Mucosa of stomach (tissue), 1 donor: ENCODE data around the gene RYR1.
"Not testable (repeated sequence)": the region's sequence is repeated elsewhere in the genome, so short reads cannot be mapped to it uniquely, and the experiment has no call there.

Experiments
- H3K27me3 ChIP-seq: one replicate; pipeline ENCODE4 v1.7.0; 2013; ENCODE audit warnings: mild to moderate bottlenecking, low read length; ENCODE audit not compliant: control insufficient read depth, insufficient read depth
- H3K36me3 ChIP-seq: one replicate; pipeline ENCODE4 v1.7.0; 2013; ENCODE audit warnings: low read length; ENCODE audit not compliant: control insufficient read depth, insufficient read depth
- H3K4me1 ChIP-seq: one replicate; pipeline ENCODE4 v1.7.0; 2013; ENCODE audit warnings: mild to moderate bottlenecking, low read length; ENCODE audit not compliant: control insufficient read depth, insufficient read depth
- H3K4me3 ChIP-seq: one replicate; pipeline ENCODE4 v1.7.0; 2013; ENCODE audit warnings: low read length
- H3K9ac ChIP-seq: one replicate; pipeline ENCODE4 v1.7.0; 2013; ENCODE audit warnings: mild to moderate bottlenecking, low read length, moderate library complexity
- H3K9me3 ChIP-seq: one replicate; pipeline ENCODE4 v1.7.0; 2013; ENCODE audit warnings: mild to moderate bottlenecking, low read length, moderate library complexity; ENCODE audit not compliant: control insufficient read depth
- donor health status: Pancreatic carcinoma.

RYR1 gene

DNA sequence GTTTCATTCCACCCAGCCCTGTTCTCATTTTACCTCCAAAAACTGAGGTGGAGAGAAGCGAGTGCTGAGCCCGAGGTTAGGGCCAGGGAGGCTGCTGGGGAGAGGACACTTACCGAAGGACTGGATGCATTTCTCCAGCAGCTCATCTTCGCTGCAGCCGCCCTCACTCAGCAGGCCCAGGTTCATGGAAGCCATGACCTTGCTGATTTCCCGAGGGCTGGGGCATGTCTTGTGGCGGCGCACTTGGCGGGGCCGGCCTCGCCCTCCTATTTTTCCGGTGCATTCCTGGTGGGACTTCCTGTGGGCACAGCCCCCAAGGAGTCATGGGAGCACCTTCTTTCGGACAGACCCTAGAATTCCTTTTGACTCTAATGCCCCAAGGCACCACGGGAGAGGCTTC lies 11.6 kb upstream of the RYR1 start:
- Histone ChIP-seq H3K4me1 (peaks cover 9% of the 10 kb centered on the region), H3K36me3 (no peaks in the 10 kb centered on the region), H3K4me3 (no peak overlapping the region), H3K9ac (no peak overlapping the region), H3K27me3 (peaks cover 23% of the 10 kb centered on the region), H3K9me3 (no peaks in the 10 kb centered on the region)

DNA sequence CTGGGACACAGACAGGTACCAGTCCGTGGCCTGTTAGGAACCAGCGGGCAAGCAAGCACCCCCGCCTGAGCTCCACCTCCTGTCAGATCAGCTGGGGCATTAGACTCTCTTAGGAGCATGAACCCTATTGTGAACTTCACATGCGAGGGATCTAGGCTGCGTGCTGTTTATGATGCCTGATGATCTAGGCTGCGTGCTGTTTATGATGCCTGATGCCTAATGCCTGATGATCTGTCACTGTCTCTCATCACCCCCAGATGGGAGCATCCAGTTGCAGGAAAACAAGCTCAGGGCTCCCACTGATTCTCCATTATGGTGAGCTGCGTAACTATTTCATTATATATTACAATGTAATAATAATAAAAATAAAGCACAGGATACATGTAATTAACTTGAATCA lies 11.1 kb upstream of the RYR1 start:
- Histone ChIP-seq H3K27me3 (peaks cover 18% of the 10 kb centered on the region), H3K36me3 (no peaks in the 10 kb centered on the region), H3K9ac (no peak overlapping the region), H3K9me3 (no peaks in the 10 kb centered on the region), H3K4me1 (peaks cover 9% of the 10 kb centered on the region), H3K4me3 (no peak overlapping the region)

DNA sequence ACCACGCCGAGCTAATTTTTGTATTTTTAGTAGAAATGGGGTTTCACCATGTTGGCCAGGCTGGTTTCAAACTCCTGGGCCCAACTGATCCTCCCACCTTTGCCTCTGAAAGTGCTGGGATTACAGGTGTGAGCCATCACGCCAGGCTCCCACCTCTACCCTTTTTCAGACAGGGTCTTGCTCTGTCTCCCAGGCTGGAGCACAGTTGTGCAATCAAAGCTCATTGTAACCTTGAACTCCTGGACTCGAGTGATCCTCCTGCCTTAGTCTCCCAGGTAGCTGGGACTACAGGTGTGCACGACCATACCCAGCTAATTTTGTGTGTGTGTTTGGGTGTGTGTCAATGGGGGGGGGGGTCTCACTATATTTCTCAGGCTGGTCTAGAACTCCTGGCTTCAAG lies 9.2 kb upstream of the RYR1 start:
- peaks cover 10% of the 10 kb centered on the region for H3K27me3 ChIP-seq

DNA sequence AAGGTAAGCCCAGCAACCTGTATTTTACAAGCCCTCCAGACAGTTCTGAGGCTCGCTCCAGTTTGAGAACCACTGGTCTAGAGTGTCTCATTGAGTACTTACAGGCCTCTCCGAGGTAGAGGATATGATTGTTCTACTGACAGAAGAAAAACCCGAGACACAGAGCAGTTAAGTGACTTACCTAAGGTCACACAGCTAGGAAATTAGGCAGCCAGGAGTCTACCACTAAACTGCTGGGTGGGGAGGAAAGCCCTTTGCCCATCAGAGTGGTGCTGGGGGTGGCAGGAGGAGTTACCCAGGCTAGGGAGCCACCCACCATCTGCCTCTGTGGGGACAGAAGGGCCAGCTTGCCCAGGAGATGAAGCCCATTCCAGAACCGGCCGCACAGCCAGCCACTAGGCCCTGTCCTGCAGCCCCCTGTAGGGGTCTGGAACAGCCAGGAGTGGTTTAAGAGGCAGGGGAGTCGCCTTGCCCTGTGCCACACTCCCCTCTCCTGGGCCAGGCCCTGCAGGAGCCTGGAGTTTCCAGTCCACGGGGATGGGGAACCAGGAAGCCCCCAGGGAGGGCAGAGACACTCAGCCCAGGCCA lies 8.2 kb upstream of the RYR1 start:
- H3K4me1 ChIP-seq, result no peaks in the 10 kb centered on the region
- H3K9ac ChIP-seq, result no peak overlapping the region
- H3K4me3 ChIP-seq, result no peak overlapping the region
- no peaks in the 10 kb centered on the region for H3K36me3 ChIP-seq
- H3K27me3 ChIP-seq, result peaks cover 4% of the 10 kb centered on the region
- no peaks in the 10 kb centered on the region for H3K9me3 ChIP-seq

More for the DNA sequence above, 9.2 kb upstream of the RYR1 start:
- H3K4me3 ChIP-seq, result no peak overlapping the region
- H3K9me3 ChIP-seq, result no peaks in the 10 kb centered on the region
- H3K36me3 ChIP-seq, result no peaks in the 10 kb centered on the region
- H3K9ac ChIP-seq, result no peak overlapping the region
- no peaks in the 10 kb centered on the region for H3K4me1 ChIP-seq

DNA sequence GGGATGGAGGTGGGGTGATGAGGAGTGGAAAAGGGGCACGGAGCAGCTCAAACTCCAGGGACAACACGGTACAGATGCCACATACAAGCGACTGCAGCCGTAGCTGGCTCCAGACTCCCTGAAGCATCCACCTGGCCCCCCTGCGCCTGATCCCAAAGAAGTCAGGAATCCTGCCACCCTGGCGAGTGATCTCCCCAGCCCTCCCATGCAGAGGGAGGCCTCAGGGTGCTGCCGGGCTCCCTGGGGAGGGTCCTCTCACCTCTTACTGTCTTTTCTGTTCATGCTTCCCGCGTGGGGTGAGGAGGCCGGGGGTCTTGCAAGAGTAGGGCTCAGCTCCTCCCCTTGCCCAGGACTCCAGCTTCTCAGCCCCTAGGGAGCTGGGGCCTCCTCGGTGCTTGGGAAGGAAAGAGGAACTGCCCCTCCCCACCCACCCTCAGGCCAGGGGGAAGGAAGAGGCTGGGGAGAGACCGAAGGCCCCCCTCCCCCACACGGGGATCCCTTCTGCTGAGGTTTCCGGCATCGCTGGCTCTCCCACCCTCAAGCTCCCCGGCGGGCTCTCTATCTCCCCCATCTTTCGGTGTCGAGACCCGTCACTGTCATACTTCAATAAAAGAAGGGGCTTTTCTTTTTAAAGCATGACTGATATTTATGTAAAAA lies 7.6 kb upstream of the RYR1 start, which contains the start of gene RASGRP4:
Gene RASGRP4 (minus strand): TSS at position 410 of the 657 bp plus-strand sequence. CDS start 128 bp downstream, at position 282.
- Histone ChIP-seq H3K4me1 (no peaks in the 10 kb centered on the region), H3K27me3 (no peaks in the 10 kb centered on the region), H3K9ac (no peak within 1 kb of the TSS), H3K36me3 (no peaks in the 10 kb centered on the region), H3K9me3 (no peaks in the 10 kb centered on the region), H3K4me3 (no peak within 1 kb of the TSS)

DNA sequence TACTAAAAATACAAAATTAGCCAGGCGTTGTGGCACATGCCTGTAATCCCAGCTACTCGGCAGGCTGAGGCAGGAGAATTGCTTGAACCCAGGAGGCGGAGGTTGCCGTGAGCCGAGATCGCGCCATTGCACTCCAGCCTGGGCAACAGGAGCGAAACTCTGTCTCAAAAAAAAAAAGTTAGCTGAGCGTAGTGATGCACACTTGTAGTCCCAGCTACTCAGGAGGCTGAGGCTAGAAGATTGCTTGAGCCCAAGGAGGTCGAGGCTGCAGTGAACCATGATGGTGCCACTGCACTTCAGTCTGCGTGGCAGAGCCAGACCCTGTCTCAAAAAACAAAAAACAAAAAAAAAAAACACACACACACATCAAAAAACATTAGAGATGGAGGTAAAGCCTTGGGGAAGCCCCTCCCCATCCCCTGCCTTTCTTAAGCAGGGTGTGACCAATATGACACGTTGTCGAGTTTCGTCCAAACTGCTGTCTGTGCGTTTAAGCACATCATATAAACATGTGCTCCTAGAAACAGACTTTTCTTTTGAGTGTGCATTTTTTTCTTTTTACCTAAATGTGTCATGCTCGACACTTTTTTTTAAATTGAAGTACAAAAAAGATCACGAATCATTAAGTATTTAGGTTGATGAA lies 6.3 kb upstream of the RYR1 start:
- H3K36me3 ChIP-seq, H3K27me3 ChIP-seq, H3K9ac ChIP-seq, H3K9me3 ChIP-seq, H3K4me1 ChIP-seq, H3K4me3 ChIP-seq: not testable (repeated sequence)

- no peaks in the 10 kb centered on the region for H3K9me3 ChIP-seq
- no peak overlapping the region for H3K4me3 ChIP-seq
- H3K9ac ChIP-seq, result no peak overlapping the region
- H3K27me3 ChIP-seq, result peaks cover 6% of the 10 kb centered on the region
- H3K4me1 ChIP-seq, result no peaks in the 10 kb centered on the region
- no peaks in the 10 kb centered on the region for H3K36me3 ChIP-seq
These were observed 4.3 kb upstream of the RYR1 start for GRCh38 chr19:38429055-38429810.

DNA sequence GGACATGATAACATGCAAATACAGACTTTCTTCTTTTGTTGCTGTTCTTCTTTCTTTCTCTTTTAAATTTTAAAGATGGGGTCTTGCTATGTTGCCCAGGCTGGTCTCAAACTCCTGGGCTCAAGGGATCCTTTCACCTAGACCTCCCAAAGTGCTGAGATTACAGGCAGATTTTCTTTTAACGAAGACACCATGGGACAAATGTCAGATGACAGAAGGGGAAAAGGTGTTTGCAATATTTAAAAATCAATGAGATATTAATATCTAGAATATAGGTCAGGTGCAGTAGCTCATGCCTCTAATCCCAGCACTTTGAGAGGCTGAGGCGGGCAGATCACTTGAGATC lies 3.7 kb upstream of the RYR1 start:
- Histone ChIP-seq H3K4me3 (no peak overlapping the region), H3K36me3 (no peaks in the 10 kb centered on the region), H3K9me3 (no peaks in the 10 kb centered on the region), H3K9ac (no peak overlapping the region), H3K27me3 (peaks cover 11% of the 10 kb centered on the region), H3K4me1 (no peaks in the 10 kb centered on the region)

GRCh38 chr19:38430931-38431330 lies 2.6 kb upstream of the RYR1 start:
- peaks cover 15% of the 10 kb centered on the region for H3K27me3 ChIP-seq

DNA sequence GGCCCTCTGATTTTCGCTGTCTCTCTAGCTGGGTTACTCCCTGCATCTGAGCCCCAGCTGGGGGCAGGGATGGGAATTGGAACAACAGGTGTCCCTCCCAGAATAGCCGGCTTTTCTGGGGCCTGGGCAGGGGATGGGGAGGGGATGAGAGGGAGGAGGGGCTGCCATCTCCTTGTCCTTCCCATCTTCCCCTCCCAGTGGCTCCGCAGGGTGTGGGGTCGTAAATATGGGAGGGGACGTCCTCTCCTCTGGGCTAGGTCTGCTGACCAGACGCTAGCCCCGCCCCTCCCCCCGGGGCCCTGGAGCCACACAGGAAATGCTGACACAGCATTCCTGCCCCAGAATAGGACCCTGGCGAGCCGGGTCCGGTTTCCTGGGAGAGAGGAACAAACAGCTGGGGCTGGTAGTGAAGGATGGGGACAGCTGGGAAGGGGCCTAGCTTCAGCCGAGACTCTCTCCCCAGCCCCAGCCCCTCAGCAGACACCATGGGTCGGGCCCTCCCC lies 1.1 kb downstream of the RYR1 start:
- Histone ChIP-seq H3K4me1 (no peaks in the 10 kb centered on the region), H3K36me3 (no peaks in the 10 kb centered on the region), H3K9me3 (no peaks in the 10 kb centered on the region), H3K9ac (no peak overlapping the region), H3K4me3 (no peak overlapping the region), H3K27me3 (peaks cover 15% of the 10 kb centered on the region)

More at GRCh38 chr19:38430931-38431330, 2.6 kb upstream of the RYR1 start:
- Histone ChIP-seq H3K9me3 (no peaks in the 10 kb centered on the region), H3K4me3 (no peak overlapping the region), H3K36me3 (no peaks in the 10 kb centered on the region), H3K9ac (no peak overlapping the region), H3K4me1 (no peaks in the 10 kb centered on the region)

DNA sequence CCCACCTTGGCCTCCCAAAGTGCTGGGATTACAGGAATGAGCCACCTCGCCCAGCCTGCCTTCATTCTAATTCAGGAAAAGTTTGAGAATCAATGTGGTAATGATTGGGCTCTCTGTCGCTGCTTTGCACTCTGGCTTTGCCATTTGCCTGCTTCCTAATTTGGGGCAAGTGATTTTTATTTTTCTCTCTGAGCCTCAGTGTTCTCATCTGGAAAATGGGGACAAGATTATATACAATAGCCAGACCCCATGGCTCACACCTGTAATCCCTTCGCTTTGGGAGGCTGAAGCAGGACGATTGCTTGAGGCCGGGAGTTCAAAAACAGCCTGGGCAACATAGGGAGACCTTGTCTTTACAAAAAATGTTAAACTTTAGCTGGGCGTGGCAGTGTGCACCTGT lies 3.8 kb downstream of the RYR1 start:
- H3K9me3 ChIP-seq, result no peaks in the 10 kb centered on the region
- no peaks in the 10 kb centered on the region for H3K36me3 ChIP-seq
- H3K4me1 ChIP-seq, result no peaks in the 10 kb centered on the region
- H3K9ac ChIP-seq, result no peak overlapping the region
- H3K27me3 ChIP-seq, result peaks cover 15% of the 10 kb centered on the region
- H3K4me3 ChIP-seq, result no peak overlapping the region

DNA sequence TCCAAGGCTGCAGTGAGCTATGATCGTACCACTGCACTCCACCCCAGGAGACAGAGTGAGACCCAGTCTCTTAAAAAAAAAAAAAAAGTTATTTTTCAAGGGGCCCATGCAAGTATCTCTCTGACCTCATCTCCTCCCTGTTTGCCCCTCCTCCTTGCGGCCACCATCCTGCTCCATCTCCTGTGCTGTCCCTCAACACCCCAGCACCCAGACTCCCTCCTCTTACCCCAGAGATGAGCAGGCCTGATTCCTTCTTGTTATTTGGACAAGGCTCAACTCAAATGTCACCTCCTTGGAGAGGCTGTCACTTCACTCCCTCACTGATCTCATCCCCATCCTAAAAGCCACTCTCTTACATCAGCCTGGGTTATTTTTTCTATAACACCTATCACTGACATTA lies 4.4 kb downstream of the RYR1 start:
- Histone ChIP-seq H3K27me3 (peaks cover 15% of the 10 kb centered on the region), H3K9ac (no peak overlapping the region)

More for the DNA sequence above, 4.4 kb downstream of the RYR1 start:
- Histone ChIP-seq H3K4me1 (no peaks in the 10 kb centered on the region), H3K4me3 (no peak overlapping the region), H3K9me3 (no peaks in the 10 kb centered on the region), H3K36me3 (no peaks in the 10 kb centered on the region)
